Astrocyte of the spinal cord (primary cell): Measurements from ENCODE around the gene BTBD18.
A peak's percentile ranks its signal among the peaks of the same experiment; 100 is the strongest.

Experiments
- DNase-seq: peaks from one replicate; pipeline ENCODE4 v3.0.0; 2011; ENCODE audit warnings: low read depth, low spot score
- H3K4me3 ChIP-seq: 2 replicates; pipeline ENCODE4 v1.5.1; 2011; ENCODE audit warnings: low read depth, mild to moderate bottlenecking, low read length, moderate library complexity
- CTCF ChIP-seq: IDR thresholded peaks from 2 replicates; pipeline ENCODE4 v1.5.1; 2012; ENCODE audit warnings: low read depth, mild to moderate bottlenecking, low read length, inconsistent platforms
- in situ Hi-C: cut with HindIII; loops from 2 replicates; pipeline ENCODE4 v1.10.0; 2017; ENCODE audit warnings: low sequenced_read_pairs

The BTBD18 gene

GRCh38 chr11:57764972-57765371 lies 13.4 kb upstream of the BTBD18 start:
- in situ Hi-C loops = no loop called here
- peak overlapping the region; percentile 96 for H3K4me3 ChIP-seq
- DNase-seq = no peak
- TF ChIP-seq CTCF = no peak

GRCh38 chr11:57764566-57764965 lies 12.9 kb upstream of the BTBD18 start:
- peak; percentile 28 for DNase-seq
- in situ Hi-C loops = no loop called here
- no peak for TF ChIP-seq CTCF
- peak overlapping the region; percentile 96 for H3K4me3 ChIP-seq

- H3K4me3 ChIP-seq = peak overlapping the region; percentile 96
- in situ Hi-C loops = no loop called here
- TF ChIP-seq CTCF = no peak
- DNase-seq = no peak
These were observed 12.4 kb upstream of the BTBD18 start for GRCh38 chr11:57764021-57764420.

GRCh38 chr11:57763568-57763967 lies 11.9 kb upstream of the BTBD18 start:
- peak; percentile 58 for DNase-seq
- peak; percentile 52 for TF ChIP-seq CTCF
- peak overlapping the region; percentile 96 for H3K4me3 ChIP-seq
- in situ Hi-C loops = no loop called here

- peak overlapping the region; percentile 96 for H3K4me3 ChIP-seq
- TF ChIP-seq CTCF = no peak
- in situ Hi-C loops = no loop called here
- DNase-seq = peak; percentile 29
These were observed 10.7 kb upstream of the BTBD18 start for GRCh38 chr11:57762235-57762861.

- in situ Hi-C loops = no loop called here
- peak; percentile 99 for DNase-seq
- peak within 1 kb of the TSS; percentile 96 for H3K4me3 ChIP-seq
- peak; percentile 11 for TF ChIP-seq CTCF
These were observed 9.9 kb upstream of the BTBD18 start, which contains the start of gene CTNND1 for GRCh38 chr11:57761301-57762234. TSS of gene CTNND1 (plus strand) at chr11:57761802. CDS start at chr11:57791479, 29,677 bp downstream.
